B cell (primary cell): Measurements from ENCODE around the gene COASY. TPM values are rescaled to one million over a fixed set of nuclear protein-coding genes. Genes with fewer than 3 reads are reported as not detected.

Experiments
- ATAC-seq: fragments of 200-7000 bp; cut with Tn5 transposase; one replicate; pipeline ENCODE4 v1.10.0; 2021; ENCODE audit warnings: low read depth, mild to moderate bottlenecking, moderate number of reproducible peaks, moderate library complexity
- CTCF ChIA-PET: fragments of 350-600 bp; sonication (Branson Sonifier 250); formaldehyde crosslinking; loops from one replicate; lab custom pipeline; 2021; ENCODE audit warnings: antibody characterized with exemption, inconsistent platforms; lab: Charles Lee
- POLR2A ChIA-PET: fragments of 350-600 bp; sonication (Branson Sonifier 250); formaldehyde crosslinking; loops from one replicate; lab custom pipeline; 2021; ENCODE audit warnings: antibody characterized with exemption; lab: Charles Lee
- DNase-seq: peaks from one replicate; pipeline ENCODE4 v3.0.0; 2013
- H2AFZ ChIP-seq: 2 replicates; pipeline ENCODE4 v1.6.1; 2012; ENCODE audit warnings: mild to moderate bottlenecking, low read depth, low read length; ENCODE audit not compliant: insufficient read depth, poor library complexity, severe bottlenecking
- H3K27ac ChIP-seq, 2 donors: 1 replicate in 1 of 2; 2 replicates in 1 of 2; pipeline ENCODE4 v1.5.1; 2012 to 2013; ENCODE audit warnings: low read length in 2 of 2, mild to moderate bottlenecking in 2 of 2, moderate library complexity in 1 of 2
- H3K27me3 ChIP-seq, 4 experiments: fragments of 200-600 bp in 1 of 4; sonication (generic) in 1 of 4; replicated peaks in 1 of 4; 1 replicate in 2 of 4; 2 replicates in 2 of 4; pipeline versions ENCODE4 v1.6.1 to v1.7.0; 2013 to 2016; ENCODE audit warnings: low read length in 3 of 4, mild to moderate bottlenecking in 2 of 4, mixed read lengths in 1 of 4, moderate library complexity in 1 of 4; ENCODE audit not compliant: insufficient read depth in 4 of 4, control insufficient read depth in 3 of 4; ENCODE audit errors: control extremely low read depth in 1 of 4
- H3K36me3 ChIP-seq, 2 experiments: replicated peaks in 1 of 2; 1 replicate in 1 of 2; 2 replicates in 1 of 2; pipeline versions ENCODE4 v1.6.1 to v1.7.1; 2013; ENCODE audit warnings: low read length in 1 of 2; ENCODE audit not compliant: insufficient read depth in 2 of 2, control insufficient read depth in 1 of 2; ENCODE audit errors: control extremely low read depth in 1 of 2, extremely low read depth in 1 of 2
- H3K4me1 ChIP-seq, 2 donors: fragments of 200-600 bp in 1 of 2; sonication (generic) in 1 of 2; 1 replicate in 1 of 2; 2 replicates in 1 of 2; pipeline versions ENCODE4 v1.5.1 to v1.6.1; 2013 to 2017; ENCODE audit warnings: low read length in 2 of 2; ENCODE audit not compliant: control insufficient read depth in 2 of 2, insufficient read depth in 2 of 2
- H3K4me2 ChIP-seq: replicated peaks from 2 replicates; pipeline ENCODE3; 2012; ENCODE audit warnings: mild to moderate bottlenecking, low read depth, low read length; ENCODE audit not compliant: poor library complexity, severe bottlenecking
- H3K4me3 ChIP-seq, 5 experiments: fragments of 200-600 bp in 1 of 5; sonication (generic) in 1 of 5; 1 replicate in 3 of 5; 2 replicates in 2 of 5; pipeline versions ENCODE4 v1.5.1 to v1.7.0; 2011 to 2016; ENCODE audit warnings: low read length in 4 of 5, mild to moderate bottlenecking in 4 of 5, low read depth in 2 of 5, control low read depth in 1 of 5, moderate library complexity in 1 of 5; ENCODE audit not compliant: insufficient read depth in 1 of 5; ENCODE audit errors: control extremely low read depth in 1 of 5, extremely low read depth in 1 of 5
- H3K79me2 ChIP-seq: fragments of 200-600 bp; sonication (generic); one replicate; pipeline ENCODE4 v1.6.0; 2016; ENCODE audit warnings: low read length; ENCODE audit not compliant: control insufficient read depth, insufficient read depth
- H3K9ac ChIP-seq: fragments of 200-600 bp; sonication (generic); 2 replicates; pipeline ENCODE4 v1.6.1; 2017; ENCODE audit warnings: mild to moderate bottlenecking, low read length, moderate library complexity
- H3K9me3 ChIP-seq, 3 donors: one replicate each; pipeline versions ENCODE4 v1.6.1 to v1.7.1; 2013; ENCODE audit warnings: low read length in 2 of 3; ENCODE audit not compliant: control insufficient read depth in 2 of 3, insufficient read depth in 1 of 3; ENCODE audit errors: control extremely low read depth in 1 of 3
- H4K20me1 ChIP-seq: 2 replicates; pipeline ENCODE4 v1.6.0; 2012; ENCODE audit warnings: mild to moderate bottlenecking, low read length; ENCODE audit not compliant: insufficient read depth, control insufficient read depth, poor library complexity, severe bottlenecking
- H3K27ac Mint-ChIP-seq: one replicate; pipeline ENCODE4 v1.8.0; 2021; ENCODE audit warnings: mixed read lengths
- H3K27me3 Mint-ChIP-seq: one replicate; pipeline ENCODE4 v1.8.0; 2021; ENCODE audit warnings: mixed read lengths
- H3K4me1 Mint-ChIP-seq: one replicate; pipeline ENCODE4 v1.8.0; 2021; ENCODE audit warnings: mixed read lengths
- H3K4me3 Mint-ChIP-seq: one replicate; pipeline ENCODE4 v1.8.0; 2021; ENCODE audit warnings: mixed read lengths
- H3K9me3 Mint-ChIP-seq: one replicate; pipeline ENCODE4 v1.8.0; 2022; ENCODE audit warnings: mixed read lengths; ENCODE audit not compliant: insufficient read depth
- EZH2 ChIP-seq: IDR thresholded peaks from 2 replicates; pipeline ENCODE4 v1.6.1; 2012; ENCODE audit warnings: borderline replicate concordance, low read depth, mild to moderate bottlenecking, moderate library complexity, low read length; ENCODE audit not compliant: insufficient read depth, poor library complexity, severe bottlenecking
- WGBS: methylation state at CpG from one replicate; pipeline ENCODE4 v1.1.5; 2013; ENCODE audit warnings: missing lambda C conversion rate; ENCODE audit not compliant: insufficient coverage; 5-methylcytosine and 5-hydroxymethylcytosine counted together
- intact Hi-C: fragments of 100-400 bp; cut with micrococcal nuclease; formaldehyde crosslinking; loops from one replicate; pipeline ENCODE4 v1.10.0; 2022
- polyA plus RNA-seq: library from polyadenylated mRNA; depleted of rRNA; stranded (reverse); fragments of >200 nt; gene quantifications from 2 replicates; pipeline ENCODE4 v1.2.3, GENCODE V29; 2012
- total RNA-seq, 2 donors: library from RNA; stranded (reverse); fragments of 120-200 nt in 1 of 2; gene quantifications; 1 replicate in 1 of 2; 2 replicates in 1 of 2; pipeline versions ENCODE4 v1.2.3 to v1.2.4, GENCODE V29; 2013 to 2022
- TF ChIP-seq, protein P1 (sequence below): fragments of 200-600 bp; IDR thresholded peaks from one replicate; pipeline ENCODE4 v1.8.0; 2022; ENCODE audit warnings: antibody characterized with exemption, mild to moderate bottlenecking

Gene COASY
- total and polyA plus RNA-seq, 2 donors (not counting 1 experiment from before 2014, with no cell fraction given): 76.6 to 82.3 TPM

DNA sequence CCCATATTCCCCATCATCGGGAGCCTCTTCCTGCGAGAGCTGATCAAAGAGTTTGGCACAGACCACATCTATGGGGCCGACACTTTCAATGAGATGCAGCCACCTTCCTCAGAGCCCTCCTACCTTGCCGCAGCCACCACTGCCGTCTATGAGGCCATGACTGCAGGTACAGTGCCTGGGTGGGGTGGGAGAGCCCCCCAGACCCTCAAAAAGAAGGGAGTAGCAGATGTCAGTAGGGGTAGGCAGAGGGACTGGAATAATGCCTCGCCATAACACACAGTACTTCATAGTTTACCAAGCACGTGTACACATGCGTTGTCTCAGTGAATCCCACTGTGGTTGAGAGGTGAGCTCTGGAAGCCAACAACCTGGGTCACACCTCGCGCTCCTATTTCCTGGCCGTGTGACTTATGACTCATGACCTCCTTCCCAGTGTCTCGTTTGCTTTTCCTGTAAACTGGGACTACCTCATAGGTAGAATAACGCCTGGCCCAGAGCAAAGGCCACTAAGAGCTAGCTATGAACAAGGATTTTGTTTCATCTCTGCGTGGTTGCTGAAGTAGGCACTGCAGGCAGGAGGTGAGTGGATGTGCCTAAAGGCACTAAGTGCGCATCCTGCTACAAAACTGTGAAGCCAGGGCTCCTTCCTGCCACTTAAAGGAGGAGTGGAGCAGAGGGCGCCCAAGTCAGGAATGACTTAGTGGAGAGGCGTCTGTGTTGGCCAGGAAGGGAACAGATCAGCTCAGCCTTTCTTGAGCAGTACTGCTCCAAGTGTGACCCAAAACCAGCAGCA is 20.7 kb upstream of the COASY start:
- no peak overlapping the region for H3K27ac ChIP-seq
- peaks cover 19% of the 10 kb centered on the region for H4K20me1 ChIP-seq
- H2AFZ ChIP-seq: no peak overlapping the region
- H3K79me2 ChIP-seq: peaks cover 23% of the 10 kb centered on the region
- peaks cover 9 to 11% of the 10 kb centered on the region in 2 donors for H3K4me1 ChIP-seq
- peaks cover 17% of the 10 kb centered on the region for H3K4me1 Mint-ChIP-seq
- DNase-seq (no peak), ATAC-seq (no peak)
- no peaks in the 10 kb centered on the region for H3K27me3 ChIP-seq
- ChIA-PET POLR2A (interaction anchor here (0.6 to 1.2 kb wide), 2 partner anchors 14 to 253 kb away, joined by 4 to 6 read pairs; no protein-coding TSS in a partner anchor), CTCF (interaction anchor here (0.7 kb wide), 2 partner anchors 29 to 159 kb away, joined by 3 to 4 read pairs; no protein-coding TSS in a partner anchor)
- H3K4me2 ChIP-seq: no peak overlapping the region
- H3K36me3 ChIP-seq: peaks cover 0 to 22% of the 10 kb centered on the region in 2 experiments
- H3K9ac ChIP-seq: no peak overlapping the region
- H3K9me3 Mint-ChIP-seq: no peaks in the 10 kb centered on the region
- intact Hi-C loops: no loop called here
- no peak overlapping the region for H3K4me3 ChIP-seq
- no peak overlapping the region for H3K4me3 Mint-ChIP-seq
- TF ChIP-seq, protein P1, sequence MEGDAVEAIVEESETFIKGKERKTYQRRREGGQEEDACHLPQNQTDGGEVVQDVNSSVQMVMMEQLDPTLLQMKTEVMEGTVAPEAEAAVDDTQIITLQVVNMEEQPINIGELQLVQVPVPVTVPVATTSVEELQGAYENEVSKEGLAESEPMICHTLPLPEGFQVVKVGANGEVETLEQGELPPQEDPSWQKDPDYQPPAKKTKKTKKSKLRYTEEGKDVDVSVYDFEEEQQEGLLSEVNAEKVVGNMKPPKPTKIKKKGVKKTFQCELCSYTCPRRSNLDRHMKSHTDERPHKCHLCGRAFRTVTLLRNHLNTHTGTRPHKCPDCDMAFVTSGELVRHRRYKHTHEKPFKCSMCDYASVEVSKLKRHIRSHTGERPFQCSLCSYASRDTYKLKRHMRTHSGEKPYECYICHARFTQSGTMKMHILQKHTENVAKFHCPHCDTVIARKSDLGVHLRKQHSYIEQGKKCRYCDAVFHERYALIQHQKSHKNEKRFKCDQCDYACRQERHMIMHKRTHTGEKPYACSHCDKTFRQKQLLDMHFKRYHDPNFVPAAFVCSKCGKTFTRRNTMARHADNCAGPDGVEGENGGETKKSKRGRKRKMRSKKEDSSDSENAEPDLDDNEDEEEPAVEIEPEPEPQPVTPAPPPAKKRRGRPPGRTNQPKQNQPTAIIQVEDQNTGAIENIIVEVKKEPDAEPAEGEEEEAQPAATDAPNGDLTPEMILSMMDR: no peak
- TF ChIP-seq EZH2: no peak
- 91% methylated on average over 12 of the region's 17 CpGs for WGBS
- H3K27ac Mint-ChIP-seq: no peak overlapping the region
- no peaks in the 10 kb centered on the region for H3K9me3 ChIP-seq
- H3K27me3 Mint-ChIP-seq: no peaks in the 10 kb centered on the region
